Spleen (tissue), 11 donors: ENCODE results near the gene HSD17B2. TPM values are rescaled to one million over a fixed set of nuclear protein-coding genes. Genes with fewer than 3 reads are reported as not detected.
A peak's percentile ranks its signal among the peaks of the same experiment; 100 is the strongest.

Experiments used
- DNase-seq: peaks from one replicate; pipeline ENCODE4 v3.0.0-alpha.2; 2020
- H3K27ac ChIP-seq, 8 donors: fragments of 200-600 bp; sonication (generic) in 7 of 8; 1 replicate in 4 of 8; 2 replicates in 4 of 8; pipeline versions ENCODE4 v1.5.0 to v1.8.0; 2016 to 2021; ENCODE audit warnings: inconsistent platforms in 4 of 8, mild to moderate bottlenecking in 4 of 8, moderate library complexity in 1 of 8
- H3K27me3 ChIP-seq, 7 donors: fragments of 200-600 bp; sonication (generic) in 6 of 7; replicated peaks in 1 of 7; 1 replicate in 4 of 7; 2 replicates in 3 of 7; pipeline versions ENCODE4 v1.5.0 to v1.8.0; 2016 to 2021; ENCODE audit warnings: inconsistent platforms in 3 of 7, mild to moderate bottlenecking in 1 of 7
- H3K36me3 ChIP-seq, 6 donors: fragments of 200-600 bp; sonication (generic) in 5 of 6; 1 replicate in 4 of 6; 2 replicates in 2 of 6; pipeline versions ENCODE4 v1.5.0 to v1.8.0; 2016 to 2021; ENCODE audit warnings: inconsistent platforms in 2 of 6
- H3K4me1 ChIP-seq, 6 donors: fragments of 200-600 bp; sonication (generic) in 5 of 6; 1 replicate in 3 of 6; 2 replicates in 3 of 6; pipeline versions ENCODE4 v1.5.0 to v1.8.0; 2016 to 2021; ENCODE audit warnings: inconsistent platforms in 3 of 6
- H3K4me3 ChIP-seq, 8 donors: fragments of 200-600 bp; sonication (generic) in 7 of 8; 1 replicate in 4 of 8; 2 replicates in 4 of 8; pipeline versions ENCODE4 v1.5.0 to v1.8.0; 2016 to 2021; ENCODE audit warnings: inconsistent platforms in 4 of 8, mild to moderate bottlenecking in 4 of 8, moderate library complexity in 2 of 8
- H3K9me3 ChIP-seq, 8 donors: fragments of 200-600 bp; sonication (generic) in 7 of 8; 1 replicate in 4 of 8; 2 replicates in 4 of 8; pipeline versions ENCODE4 v1.5.0 to v1.8.0; 2016 to 2021; ENCODE audit warnings: inconsistent platforms in 4 of 8
- CTCF ChIP-seq, 11 experiments: fragments of 200-600 bp in 7 of 11; fragments of 450-650 bp in 4 of 11; sonication (generic) in 4 of 11; IDR thresholded peaks in 8 of 11; conservative IDR thresholded peaks in 3 of 11; 1 replicate in 7 of 11; 2 replicates in 4 of 11; pipeline versions ENCODE4 v1.4.0 to v1.8.0; 2016 to 2021; ENCODE audit warnings: antibody characterized with exemption in 11 of 11, inconsistent platforms in 4 of 11, mild to moderate bottlenecking in 1 of 11
- POLR2A ChIP-seq, 3 donors: fragments of 450-650 bp; IDR thresholded peaks; one replicate each; pipeline ENCODE4 v1.5.1; 2017; ENCODE audit warnings: antibody characterized with exemption in 3 of 3, mild to moderate bottlenecking in 1 of 3
- POLR2AphosphoS5 ChIP-seq, 3 donors: sonication (generic); formaldehyde crosslinking; IDR thresholded peaks; one replicate each; pipeline ENCODE4 v1.5.1; 2017; ENCODE audit warnings: antibody characterized with exemption in 3 of 3
- WGBS, 5 donors: extraction: QIAGEN DNeasy Blood & Tissue Kit in 3 of 5; methylation state at CpG; one replicate each; pipeline versions ENCODE4 v1.1.5 to v1.1.7; 2013 to 2018; 5-methylcytosine and 5-hydroxymethylcytosine counted together
- intact Hi-C: fragments of 100-400 bp; cut with DNase I; formaldehyde crosslinking; loops from one replicate; pipeline ENCODE4 v1.15.0; 2023; ENCODE audit warnings: low total_unique reads
- polyA plus RNA-seq, 3 donors: library from polyadenylated mRNA; stranded (reverse); fragments of 200-250 nt; gene quantifications; one replicate each; pipeline ENCODE4 v1.2.1, GENCODE V29; 2013
- total RNA-seq, 7 donors: library from RNA; depleted of rRNA in 3 of 7; stranded (reverse); fragments of >200 nt in 3 of 7; fragmentation: NEBNext Ultra II Directional in 4 of 7; extraction: Animal tissue kit (Norgen Biotek cat#: 25700) in 4 of 7; gene quantifications; one replicate each; pipeline versions ENCODE4 v1.1.0 to v1.2.1, GENCODE V29; 2016 to 2021
- donor health status: healthy with polysubstance abuse.
- donor health status: DM: no; HTN: no; CAD: no; lungs with moderate emphysema.
- donor health status: DM: no; HTN: no; CAD: no.
- donor health status: Bipolar disorder and iron deficiency.
- donor health status: healthy.
- donor health status: DM: no; HTN: no; CAD: no.
- donor health status: DM: yes; HTN: yes; CAD: no.

HSD17B2 gene
- total and polyA plus RNA-seq, 10 donors, result 0.09 to 0.13 TPM; not detected in 8

GRCh38 chr16:82011199-82011641 is 23.8 kb upstream of the HSD17B2 start, which contains the start of gene SDR42E1:
TSS of gene SDR42E1 (minus strand) at chr16:82011470. CDS start at chr16:82000858, 10,612 bp downstream.
- peak within 1 kb of the TSS; percentile 39 to 80 (median 50) for H3K4me3 ChIP-seq
- intact Hi-C loops, result no loop called here
- DNase-seq, result peak; percentile 88
- no peaks in the 10 kb centered on the region for H3K36me3 ChIP-seq
- peak within 1 kb of the TSS in 2 of 8 donors; percentile 15 to 44 for H3K27ac ChIP-seq
- H3K27me3 ChIP-seq, result peaks cover 0 to 45% (median 10%) of the 10 kb centered on the region in 7 donors
- TF ChIP-seq POLR2AphosphoS5 (IDR thresholded peaks at IDR 0.05) (peak; percentile 29 to 53 (median 43)), POLR2A (IDR thresholded peaks at IDR 0.05) (no peak)
- H3K4me1 ChIP-seq, result peaks cover 0 to 16% (median 0%) of the 10 kb centered on the region in 6 donors
- 4 to 12% (median 6%) methylated on average over 9 to 32 of the region's 32 CpGs for WGBS, 5 donors
- peaks cover 3 to 38% (median 32%) of the 10 kb centered on the region in 8 donors for H3K9me3 ChIP-seq

- intact Hi-C loops, result no loop called here
- Histone ChIP-seq H3K27ac (no peak overlapping the region), H3K4me3 (no peak overlapping the region), H3K4me1 (peaks cover 0 to 16% (median 0%) of the 10 kb centered on the region in 6 donors), H3K27me3 (peaks cover 0 to 62% (median 15%) of the 10 kb centered on the region in 7 donors), H3K9me3 (peaks cover 3 to 34% (median 28%) of the 10 kb centered on the region in 8 donors), H3K36me3 (no peaks in the 10 kb centered on the region)
- DNase-seq, result no peak
- no peak for TF ChIP-seq POLR2A (IDR thresholded peaks at IDR 0.05)
- 70 to 89% (median 84%) methylated on average over 2 of the region's 2 CpGs for WGBS, 5 donors
Observed at GRCh38 chr16:82013139-82013538, 21.9 kb upstream of the HSD17B2 start.

DNA sequence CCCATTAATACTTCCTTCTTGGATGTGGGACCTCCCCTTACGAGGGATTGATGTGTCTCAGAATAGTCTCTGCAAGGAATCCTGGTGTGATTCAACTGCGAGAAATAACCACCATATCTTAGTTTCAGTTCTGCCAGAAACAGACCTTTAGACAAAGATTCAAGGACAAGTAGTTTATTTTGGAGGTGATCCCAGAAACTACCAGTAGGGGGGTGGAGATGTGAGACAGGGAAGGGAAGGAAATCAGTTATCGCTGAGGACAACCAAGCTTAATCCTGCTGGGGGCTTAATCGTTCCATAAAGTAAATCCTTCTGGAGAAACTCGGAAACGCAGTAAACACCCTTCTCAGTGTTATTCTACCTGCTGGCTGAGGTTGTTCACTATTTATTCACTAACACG is 18.8 kb upstream of the HSD17B2 start:
- WGBS, 5 donors, result 45 to 58% (median 54%) methylated on average over 7 of the region's 7 CpGs
- Histone ChIP-seq H3K36me3 (no peaks in the 10 kb centered on the region), H3K4me1 (peaks cover 0 to 5% (median 0%) of the 10 kb centered on the region in 6 donors), H3K9me3 (peaks cover 3 to 15% (median 9%) of the 10 kb centered on the region in 8 donors), H3K27ac (no peak overlapping the region), H3K27me3 (peaks cover 0 to 84% (median 8%) of the 10 kb centered on the region in 7 donors), H3K4me3 (no peak overlapping the region)
- no peak for TF ChIP-seq POLR2AphosphoS5 (IDR thresholded peaks at IDR 0.05)
- TF ChIP-seq CTCF (IDR thresholded peaks at IDR 0.05 in 8 of 11, conservative IDR thresholded peaks at IDR 0.05 in 3 of 11), result peak in 1 of 11 experiments; percentile 22
- intact Hi-C loops, result no loop called here
- DNase-seq, result no peak

DNA sequence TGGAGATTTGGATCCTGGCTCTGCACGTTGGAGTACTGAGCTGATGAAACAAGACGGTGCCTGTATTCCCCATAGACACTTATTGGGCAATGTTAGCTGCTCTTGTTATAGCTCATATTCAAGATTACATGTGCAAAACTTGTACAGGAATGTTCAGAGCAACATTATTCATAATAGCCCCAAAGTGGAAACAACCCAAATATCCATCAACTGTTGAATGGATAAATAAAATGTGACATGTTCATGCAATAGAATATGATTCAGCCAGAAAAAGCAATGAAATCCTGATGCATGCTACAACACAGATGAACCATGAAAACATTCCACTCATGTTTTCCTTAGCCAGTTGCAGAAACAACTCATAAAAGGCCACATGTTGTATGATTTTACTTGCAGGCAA is 18.1 kb upstream of the HSD17B2 start:
- WGBS, 5 donors, result 77 to 95% (median 86%) methylated on average over 2 of the region's 2 CpGs
- intact Hi-C loops, result no loop called here
- no peak for DNase-seq
- no peaks in the 10 kb centered on the region for H3K36me3 ChIP-seq
- peaks cover 0 to 80% (median 6%) of the 10 kb centered on the region in 7 donors for H3K27me3 ChIP-seq
- H3K27ac ChIP-seq, result no peak overlapping the region
- H3K4me1 ChIP-seq, result no peaks in the 10 kb centered on the region
- no peak for TF ChIP-seq POLR2AphosphoS5 (IDR thresholded peaks at IDR 0.05)
- TF ChIP-seq POLR2A (IDR thresholded peaks at IDR 0.05), result no peak
- TF ChIP-seq CTCF (IDR thresholded peaks at IDR 0.05 in 8 of 11, conservative IDR thresholded peaks at IDR 0.05 in 3 of 11), result no peak
- no peak overlapping the region for H3K4me3 ChIP-seq
- peaks cover 3 to 15% (median 9%) of the 10 kb centered on the region in 8 donors for H3K9me3 ChIP-seq

- no peaks in the 10 kb centered on the region for H3K4me1 ChIP-seq
- H3K27ac ChIP-seq, result no peak overlapping the region
- intact Hi-C loops, result no loop called here
- no peak overlapping the region for H3K4me3 ChIP-seq
- peaks cover 0 to 77% (median 6%) of the 10 kb centered on the region in 7 donors for H3K27me3 ChIP-seq
- peaks cover 3 to 15% (median 9%) of the 10 kb centered on the region in 8 donors for H3K9me3 ChIP-seq
- WGBS, 5 donors, result 70 to 91% (median 79%) methylated on average over 6 of the region's 6 CpGs
- TF ChIP-seq POLR2AphosphoS5 (IDR thresholded peaks at IDR 0.05) (no peak), POLR2A (IDR thresholded peaks at IDR 0.05) (no peak)
- DNase-seq, result no peak
- H3K36me3 ChIP-seq, result no peaks in the 10 kb centered on the region
Observed at GRCh38 chr16:82017911-82018568, 17.0 kb upstream of the HSD17B2 start.
